ENCODE results near the gene ZDHHC13.

DNA sequence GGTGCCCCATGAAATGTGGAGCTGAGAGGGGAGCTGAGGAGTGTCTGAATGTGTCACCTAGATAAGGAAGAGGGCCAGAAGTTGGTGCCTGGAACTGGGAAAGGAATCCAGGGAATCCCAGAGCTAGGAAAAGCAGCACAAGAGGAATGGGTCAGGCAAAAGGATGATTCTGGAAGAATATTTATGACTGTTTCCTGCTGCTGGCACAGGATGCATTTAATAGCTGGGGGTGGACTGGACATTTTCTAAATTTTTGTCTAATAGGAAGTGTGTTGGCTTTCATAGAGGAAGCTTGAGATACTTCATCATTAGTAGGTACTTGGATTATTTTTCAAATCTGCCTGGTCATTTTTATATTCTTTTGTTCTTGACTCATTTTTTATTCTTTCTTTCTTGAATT is 39.0 kb upstream of the ZDHHC13 start:
- TF ChIP-seq, protein P1, sequence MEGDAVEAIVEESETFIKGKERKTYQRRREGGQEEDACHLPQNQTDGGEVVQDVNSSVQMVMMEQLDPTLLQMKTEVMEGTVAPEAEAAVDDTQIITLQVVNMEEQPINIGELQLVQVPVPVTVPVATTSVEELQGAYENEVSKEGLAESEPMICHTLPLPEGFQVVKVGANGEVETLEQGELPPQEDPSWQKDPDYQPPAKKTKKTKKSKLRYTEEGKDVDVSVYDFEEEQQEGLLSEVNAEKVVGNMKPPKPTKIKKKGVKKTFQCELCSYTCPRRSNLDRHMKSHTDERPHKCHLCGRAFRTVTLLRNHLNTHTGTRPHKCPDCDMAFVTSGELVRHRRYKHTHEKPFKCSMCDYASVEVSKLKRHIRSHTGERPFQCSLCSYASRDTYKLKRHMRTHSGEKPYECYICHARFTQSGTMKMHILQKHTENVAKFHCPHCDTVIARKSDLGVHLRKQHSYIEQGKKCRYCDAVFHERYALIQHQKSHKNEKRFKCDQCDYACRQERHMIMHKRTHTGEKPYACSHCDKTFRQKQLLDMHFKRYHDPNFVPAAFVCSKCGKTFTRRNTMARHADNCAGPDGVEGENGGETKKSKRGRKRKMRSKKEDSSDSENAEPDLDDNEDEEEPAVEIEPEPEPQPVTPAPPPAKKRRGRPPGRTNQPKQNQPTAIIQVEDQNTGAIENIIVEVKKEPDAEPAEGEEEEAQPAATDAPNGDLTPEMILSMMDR (conservative IDR thresholded peaks at IDR 0.05) = no peak
- TF ChIP-seq EZH2 (IDR thresholded peaks at IDR 0.05; ENCODE audit: low read depth) = no peak

Data from PC-9 (cell line).